ENCODE results near the gene ZNF880.
"Not testable (repeated sequence)": the region's sequence is repeated elsewhere in the genome, so short reads cannot be mapped to it uniquely, and the experiment has no call there.

ZNF880 gene

GRCh38 chr19:52369559-52370340 is at the start of gene ZNF880:
Gene ZNF880 (plus strand): TSS chr19:52369923. CDS start chr19:52369966, 43 bp downstream.
- H3K36me3 ChIP-seq (ENCODE audit: control insufficient read depth, insufficient read depth, low read length), result peaks cover 31% of the 10 kb centered on the region
- no peaks in the 10 kb centered on the region for H3K27me3 ChIP-seq (ENCODE audit: control insufficient read depth, insufficient read depth, low read length)
- H3K27ac ChIP-seq (ENCODE audit: low read depth, low read length), result peak within 1 kb of the TSS; percentile 84
- H3K9ac ChIP-seq (ENCODE audit: low read length), result peak within 1 kb of the TSS; percentile 69
- peaks cover 43% of the 10 kb centered on the region for H3K9me3 ChIP-seq (ENCODE audit: control insufficient read depth, insufficient read depth, low read depth, low read length)
- H3K4me1 ChIP-seq (ENCODE audit: control insufficient read depth, insufficient read depth, low read length), result no peaks in the 10 kb centered on the region
- peak within 1 kb of the TSS; percentile 70 for H3K4me3 ChIP-seq (ENCODE audit: low read depth, low read length)

- Histone ChIP-seq H3K9me3 (ENCODE audit: control insufficient read depth, insufficient read depth, low read depth, low read length) (peaks cover 95% of the 10 kb centered on the region), H3K36me3 (ENCODE audit: control insufficient read depth, insufficient read depth, low read length) (peaks cover 71% of the 10 kb centered on the region), H3K9ac (ENCODE audit: low read length) (no peak overlapping the region), H3K4me3 (ENCODE audit: low read depth, low read length) (no peak overlapping the region), H3K4me1 (ENCODE audit: control insufficient read depth, insufficient read depth, low read length) (no peaks in the 10 kb centered on the region), H3K27ac (ENCODE audit: low read depth, low read length) (no peak overlapping the region), H3K27me3 (ENCODE audit: control insufficient read depth, insufficient read depth, low read length) (no peaks in the 10 kb centered on the region)
Observed at GRCh38 chr19:52322429-52322828, 47.3 kb upstream of the ZNF880 start.

- Histone ChIP-seq H3K27ac (ENCODE audit: low read depth, low read length) (no peak overlapping the region), H3K27me3 (ENCODE audit: control insufficient read depth, insufficient read depth, low read length) (no peaks in the 10 kb centered on the region), H3K4me1 (ENCODE audit: control insufficient read depth, insufficient read depth, low read length) (no peaks in the 10 kb centered on the region; the same call in 1 of the 2 replicates), H3K9ac (ENCODE audit: low read length) (no peak overlapping the region), H3K9me3 (ENCODE audit: control insufficient read depth, insufficient read depth, low read depth, low read length) (peaks cover 62% of the 10 kb centered on the region), H3K4me3 (ENCODE audit: low read depth, low read length) (no peak overlapping the region), H3K36me3 (ENCODE audit: control insufficient read depth, insufficient read depth, low read length) (no peaks in the 10 kb centered on the region; the same call in 1 of the 2 replicates)
Observed at GRCh38 chr19:52331757-52332156, 38.0 kb upstream of the ZNF880 start.

GRCh38 chr19:52335768-52336116 is 34.0 kb upstream of the ZNF880 start:
- Histone ChIP-seq H3K27me3 (ENCODE audit: control insufficient read depth, insufficient read depth, low read length) (no peaks in the 10 kb centered on the region), H3K4me1 (ENCODE audit: control insufficient read depth, insufficient read depth, low read length) (no peaks in the 10 kb centered on the region; the same call in 1 of the 2 replicates), H3K9me3 (ENCODE audit: control insufficient read depth, insufficient read depth, low read depth, low read length) (peaks cover 40% of the 10 kb centered on the region), H3K27ac (ENCODE audit: low read depth, low read length) (no peak overlapping the region; the same call in 1 of the 2 replicates), H3K9ac (ENCODE audit: low read length) (no peak overlapping the region), H3K36me3 (ENCODE audit: control insufficient read depth, insufficient read depth, low read length) (no peaks in the 10 kb centered on the region; the same call in 1 of the 2 replicates), H3K4me3 (ENCODE audit: low read depth, low read length) (peak overlapping the region; percentile 97)

GRCh38 chr19:52336117-52336790 is 33.5 kb upstream of the ZNF880 start, which contains the start of gene ZNF610:
Gene ZNF610 (plus strand): TSS chr19:52336243. CDS start chr19:52349173, 12,930 bp downstream.
- H3K9me3 ChIP-seq (ENCODE audit: control insufficient read depth, insufficient read depth, low read depth, low read length), result peaks cover 34% of the 10 kb centered on the region
- no peaks in the 10 kb centered on the region; the same call in 1 of the 2 replicates for H3K4me1 ChIP-seq (ENCODE audit: control insufficient read depth, insufficient read depth, low read length)
- peak within 1 kb of the TSS; percentile 93 for H3K9ac ChIP-seq (ENCODE audit: low read length)
- H3K27ac ChIP-seq (ENCODE audit: low read depth, low read length), result peak within 1 kb of the TSS; percentile 86
- H3K27me3 ChIP-seq (ENCODE audit: control insufficient read depth, insufficient read depth, low read length), result no peaks in the 10 kb centered on the region
- peak within 1 kb of the TSS; percentile 97 for H3K4me3 ChIP-seq (ENCODE audit: low read depth, low read length)
- no peaks in the 10 kb centered on the region; the same call in 1 of the 2 replicates for H3K36me3 ChIP-seq (ENCODE audit: control insufficient read depth, insufficient read depth, low read length)

- no peaks in the 10 kb centered on the region; the same call in 1 of the 2 replicates for H3K4me1 ChIP-seq (ENCODE audit: control insufficient read depth, insufficient read depth, low read length)
- H3K27ac ChIP-seq (ENCODE audit: low read depth, low read length), result peak overlapping the region; percentile 86; the same call in 1 of the 2 replicates
- peak overlapping the region; percentile 93 for H3K9ac ChIP-seq (ENCODE audit: low read length)
- no peaks in the 10 kb centered on the region for H3K27me3 ChIP-seq (ENCODE audit: control insufficient read depth, insufficient read depth, low read length)
- H3K9me3 ChIP-seq (ENCODE audit: control insufficient read depth, insufficient read depth, low read depth, low read length), result peaks cover 28% of the 10 kb centered on the region
- no peaks in the 10 kb centered on the region; the same call in 1 of the 2 replicates for H3K36me3 ChIP-seq (ENCODE audit: control insufficient read depth, insufficient read depth, low read length)
- peak overlapping the region; percentile 97 for H3K4me3 ChIP-seq (ENCODE audit: low read depth, low read length)
Observed at GRCh38 chr19:52336791-52337381, 32.8 kb upstream of the ZNF880 start.

- not testable (repeated sequence) for H3K9me3 ChIP-seq (ENCODE audit: control insufficient read depth, insufficient read depth, low read depth, low read length); H3K4me3 ChIP-seq (ENCODE audit: low read depth, low read length); H3K9ac ChIP-seq (ENCODE audit: low read length); H3K27me3 ChIP-seq (ENCODE audit: control insufficient read depth, insufficient read depth, low read length); H3K27ac ChIP-seq (ENCODE audit: low read depth, low read length); H3K36me3 ChIP-seq (ENCODE audit: control insufficient read depth, insufficient read depth, low read length); H3K4me1 ChIP-seq (ENCODE audit: control insufficient read depth, insufficient read depth, low read length)
Observed at GRCh38 chr19:52339022-52339421, 30.7 kb upstream of the ZNF880 start.

- Histone ChIP-seq H3K36me3 (ENCODE audit: control insufficient read depth, insufficient read depth, low read length) (peaks cover 8% of the 10 kb centered on the region), H3K4me3 (ENCODE audit: low read depth, low read length) (no peak overlapping the region), H3K27ac (ENCODE audit: low read depth, low read length) (no peak overlapping the region), H3K27me3 (ENCODE audit: control insufficient read depth, insufficient read depth, low read length) (no peaks in the 10 kb centered on the region), H3K9me3 (ENCODE audit: control insufficient read depth, insufficient read depth, low read depth, low read length) (no peaks in the 10 kb centered on the region; the same call in none of the 2 replicates), H3K4me1 (ENCODE audit: control insufficient read depth, insufficient read depth, low read length) (no peaks in the 10 kb centered on the region), H3K9ac (ENCODE audit: low read length) (no peak overlapping the region)
Observed at GRCh38 chr19:52343548-52343947, 26.2 kb upstream of the ZNF880 start.

- no peak overlapping the region for H3K9ac ChIP-seq (ENCODE audit: low read length)
- H3K9me3 ChIP-seq (ENCODE audit: control insufficient read depth, insufficient read depth, low read depth, low read length), result no peaks in the 10 kb centered on the region; the same call in none of the 2 replicates
- no peak overlapping the region for H3K4me3 ChIP-seq (ENCODE audit: low read depth, low read length)
- H3K36me3 ChIP-seq (ENCODE audit: control insufficient read depth, insufficient read depth, low read length), result peaks cover 19% of the 10 kb centered on the region
- H3K4me1 ChIP-seq (ENCODE audit: control insufficient read depth, insufficient read depth, low read length), result no peaks in the 10 kb centered on the region
- H3K27ac ChIP-seq (ENCODE audit: low read depth, low read length), result no peak overlapping the region
- no peaks in the 10 kb centered on the region for H3K27me3 ChIP-seq (ENCODE audit: control insufficient read depth, insufficient read depth, low read length)
Observed at GRCh38 chr19:52345162-52345561, 24.6 kb upstream of the ZNF880 start.

GRCh38 chr19:52351512-52351911 is 18.2 kb upstream of the ZNF880 start:
- peaks cover 2% of the 10 kb centered on the region; the same call in 1 of the 2 replicates for H3K4me1 ChIP-seq (ENCODE audit: control insufficient read depth, insufficient read depth, low read length)
- peaks cover 42% of the 10 kb centered on the region for H3K36me3 ChIP-seq (ENCODE audit: control insufficient read depth, insufficient read depth, low read length)
- H3K9ac ChIP-seq (ENCODE audit: low read length), result no peak overlapping the region
- no peak overlapping the region for H3K4me3 ChIP-seq (ENCODE audit: low read depth, low read length)
- no peaks in the 10 kb centered on the region for H3K27me3 ChIP-seq (ENCODE audit: control insufficient read depth, insufficient read depth, low read length)
- H3K27ac ChIP-seq (ENCODE audit: low read depth, low read length), result peak overlapping the region; percentile 59; the same call in 1 of the 2 replicates
- H3K9me3 ChIP-seq (ENCODE audit: control insufficient read depth, insufficient read depth, low read depth, low read length), result peaks cover 19% of the 10 kb centered on the region; the same call in 1 of the 2 replicates
